ENCODE results near the gene ENG.

Gene ENG

DNA sequence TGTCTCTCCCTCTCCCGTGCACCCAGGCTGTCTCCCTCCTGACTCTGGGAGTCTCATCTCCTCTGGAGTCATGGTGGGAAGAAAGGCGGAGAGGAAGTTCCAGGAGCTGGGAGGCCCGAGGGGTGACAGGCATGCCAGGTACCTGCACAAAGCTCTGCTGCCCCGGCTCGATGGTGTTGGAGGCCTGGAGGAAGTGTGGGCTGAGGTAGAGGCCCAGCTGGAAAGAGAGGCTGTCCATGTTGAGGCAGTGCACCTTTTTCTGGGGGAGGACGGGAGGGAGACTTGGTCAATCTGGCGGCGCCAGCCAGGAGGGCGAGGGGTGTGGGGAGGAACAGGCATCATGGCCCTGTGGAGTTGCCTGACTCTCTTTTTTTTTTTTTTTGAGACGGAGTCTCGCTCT is 35.9 kb downstream of the ENG start:
- H3K27me3 ChIP-seq (ENCODE audit: control insufficient read depth, low read length): no peaks in the 10 kb centered on the region

DNA sequence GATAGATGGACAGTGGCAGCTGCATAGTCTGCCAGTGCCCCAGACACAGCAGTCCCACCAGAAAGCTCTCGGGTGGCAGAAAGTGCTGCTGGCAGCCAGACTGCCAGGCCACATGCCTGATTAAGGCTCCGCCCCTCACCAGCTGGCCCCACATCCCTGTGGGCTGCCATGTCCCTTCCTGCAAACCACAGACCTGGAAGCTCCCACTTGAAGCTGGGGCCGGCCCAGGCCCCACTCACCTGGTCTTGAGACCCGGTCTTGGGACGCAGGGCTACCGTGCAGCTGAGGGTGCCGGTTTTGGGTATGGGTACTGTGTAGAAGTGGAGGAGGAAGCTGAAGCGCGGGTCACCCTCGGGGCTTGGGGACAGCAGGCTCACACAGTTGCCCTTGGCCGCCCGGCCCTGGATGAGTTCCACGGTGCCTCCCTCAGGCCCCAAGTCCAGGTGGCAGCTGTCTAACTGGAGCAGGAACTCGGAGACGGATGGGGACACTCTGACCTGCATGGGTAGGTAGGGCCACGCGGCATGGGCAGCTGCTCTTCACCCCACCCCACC is 36.5 kb downstream of the ENG start:
- peaks cover 10% of the 10 kb centered on the region for H3F3A ChIP-seq (ENCODE audit: control insufficient read depth, insufficient read depth)
- no peak overlapping the region for H3K4me3 ChIP-seq (ENCODE audit: low read length)
- no peak overlapping the region for H3K27ac ChIP-seq (ENCODE audit: low read depth, low read length)
- H3K36me3 ChIP-seq (ENCODE audit: control insufficient read depth, low read length): peaks cover 21% of the 10 kb centered on the region
- H3K4me2 ChIP-seq (ENCODE audit: low read length): no peak overlapping the region
- no peaks in the 10 kb centered on the region for H4K20me1 ChIP-seq (ENCODE audit: control insufficient read depth, insufficient read depth, low read depth, low read length)
- H3K79me2 ChIP-seq (ENCODE audit: control insufficient read depth, low read length): no peaks in the 10 kb centered on the region
- TF ChIP-seq, protein P1, sequence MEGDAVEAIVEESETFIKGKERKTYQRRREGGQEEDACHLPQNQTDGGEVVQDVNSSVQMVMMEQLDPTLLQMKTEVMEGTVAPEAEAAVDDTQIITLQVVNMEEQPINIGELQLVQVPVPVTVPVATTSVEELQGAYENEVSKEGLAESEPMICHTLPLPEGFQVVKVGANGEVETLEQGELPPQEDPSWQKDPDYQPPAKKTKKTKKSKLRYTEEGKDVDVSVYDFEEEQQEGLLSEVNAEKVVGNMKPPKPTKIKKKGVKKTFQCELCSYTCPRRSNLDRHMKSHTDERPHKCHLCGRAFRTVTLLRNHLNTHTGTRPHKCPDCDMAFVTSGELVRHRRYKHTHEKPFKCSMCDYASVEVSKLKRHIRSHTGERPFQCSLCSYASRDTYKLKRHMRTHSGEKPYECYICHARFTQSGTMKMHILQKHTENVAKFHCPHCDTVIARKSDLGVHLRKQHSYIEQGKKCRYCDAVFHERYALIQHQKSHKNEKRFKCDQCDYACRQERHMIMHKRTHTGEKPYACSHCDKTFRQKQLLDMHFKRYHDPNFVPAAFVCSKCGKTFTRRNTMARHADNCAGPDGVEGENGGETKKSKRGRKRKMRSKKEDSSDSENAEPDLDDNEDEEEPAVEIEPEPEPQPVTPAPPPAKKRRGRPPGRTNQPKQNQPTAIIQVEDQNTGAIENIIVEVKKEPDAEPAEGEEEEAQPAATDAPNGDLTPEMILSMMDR (IDR thresholded peaks at IDR 0.05; ENCODE audit: low read depth, low read length, poor library complexity, severe bottlenecking): no peak
- no peak for TF ChIP-seq EZH2phosphoT487 (IDR thresholded peaks at IDR 0.05; ENCODE audit: borderline replicate concordance, low read length)
- H3K4me1 ChIP-seq (ENCODE audit: control insufficient read depth, low read length): no peaks in the 10 kb centered on the region
- H3K27me3 ChIP-seq (ENCODE audit: control insufficient read depth, low read length): no peaks in the 10 kb centered on the region
- no peaks in the 10 kb centered on the region for H3K9me3 ChIP-seq (ENCODE audit: control insufficient read depth, insufficient read depth, low read length)
- no peaks in the 10 kb centered on the region for H3K9me2 ChIP-seq (replicated peaks; ENCODE audit: control insufficient read depth, low read length)

More for the DNA sequence above, 35.9 kb downstream of the ENG start:
- Histone ChIP-seq H3K4me2 (ENCODE audit: low read length) (no peak overlapping the region), H3K4me3 (ENCODE audit: low read length) (no peak overlapping the region), H3F3A (ENCODE audit: control insufficient read depth, insufficient read depth) (peaks cover 10% of the 10 kb centered on the region), H3K36me3 (ENCODE audit: control insufficient read depth, low read length) (peaks cover 15% of the 10 kb centered on the region), H3K27ac (ENCODE audit: low read depth, low read length) (no peak overlapping the region), H3K4me1 (ENCODE audit: control insufficient read depth, low read length) (no peaks in the 10 kb centered on the region), H3K79me2 (ENCODE audit: control insufficient read depth, low read length) (no peaks in the 10 kb centered on the region), H3K9me2 (replicated peaks; ENCODE audit: control insufficient read depth, low read length) (no peaks in the 10 kb centered on the region), H4K20me1 (ENCODE audit: control insufficient read depth, insufficient read depth, low read depth, low read length) (no peaks in the 10 kb centered on the region), H3K9me3 (ENCODE audit: control insufficient read depth, insufficient read depth, low read length) (no peaks in the 10 kb centered on the region)
- TF ChIP-seq EZH2phosphoT487 (IDR thresholded peaks at IDR 0.05; ENCODE audit: borderline replicate concordance, low read length): no peak
- TF ChIP-seq, protein P1 (IDR thresholded peaks at IDR 0.05; ENCODE audit: low read depth, low read length, poor library complexity, severe bottlenecking): no peak

DNA sequence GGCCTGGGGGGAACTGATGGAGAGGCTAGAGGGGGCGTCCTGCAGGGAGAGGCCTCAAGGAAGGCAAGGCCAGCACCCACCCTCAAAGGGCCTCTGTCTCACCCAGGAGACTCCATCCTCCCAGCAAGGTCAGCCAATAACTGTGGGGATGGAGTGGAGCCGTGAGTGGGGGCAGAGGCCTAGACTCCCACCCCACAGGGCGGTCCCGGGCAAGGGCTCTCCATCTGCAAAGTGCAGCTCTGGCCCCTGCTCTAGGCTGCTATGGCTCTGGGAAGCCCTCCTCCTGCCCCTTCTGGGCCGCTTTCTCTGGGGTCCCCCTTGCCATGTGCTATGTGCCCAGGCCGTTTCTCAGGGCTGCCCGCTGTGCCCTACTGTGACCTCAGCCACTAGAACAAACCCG is 37.7 kb downstream of the ENG start:
- Histone ChIP-seq H3K4me2 (ENCODE audit: low read length) (no peak overlapping the region), H4K20me1 (ENCODE audit: control insufficient read depth, insufficient read depth, low read depth, low read length) (no peaks in the 10 kb centered on the region), H3K36me3 (ENCODE audit: control insufficient read depth, low read length) (peaks cover 32% of the 10 kb centered on the region), H3K4me3 (ENCODE audit: low read length) (no peak overlapping the region), H3K79me2 (ENCODE audit: control insufficient read depth, low read length) (no peaks in the 10 kb centered on the region), H3K27ac (ENCODE audit: low read depth, low read length) (no peak overlapping the region), H3K9me2 (replicated peaks; ENCODE audit: control insufficient read depth, low read length) (no peaks in the 10 kb centered on the region), H3F3A (ENCODE audit: control insufficient read depth, insufficient read depth) (no peaks in the 10 kb centered on the region), H3K27me3 (ENCODE audit: control insufficient read depth, low read length) (no peaks in the 10 kb centered on the region), H3K9me3 (ENCODE audit: control insufficient read depth, insufficient read depth, low read length) (no peaks in the 10 kb centered on the region), H3K4me1 (ENCODE audit: control insufficient read depth, low read length) (no peaks in the 10 kb centered on the region)
- TF ChIP-seq EZH2phosphoT487 (IDR thresholded peaks at IDR 0.05; ENCODE audit: borderline replicate concordance, low read length): no peak
- TF ChIP-seq, protein P1 (IDR thresholded peaks at IDR 0.05; ENCODE audit: low read depth, low read length, poor library complexity, severe bottlenecking): no peak

All from DOHH2 (cell line).